ENCODE results near the gene PCDHGA8. TPM values are rescaled to one million over a fixed set of nuclear protein-coding genes. Genes with fewer than 3 reads are reported as not detected.
"Not testable (repeated sequence)": the region's sequence is repeated elsewhere in the genome, so short reads cannot be mapped to it uniquely, and the experiment has no call there.

PCDHGA8 gene
- total RNA-seq, 4 donors from 2014 or later: 1.7 to 5.8 (median 3.3) TPM

DNA sequence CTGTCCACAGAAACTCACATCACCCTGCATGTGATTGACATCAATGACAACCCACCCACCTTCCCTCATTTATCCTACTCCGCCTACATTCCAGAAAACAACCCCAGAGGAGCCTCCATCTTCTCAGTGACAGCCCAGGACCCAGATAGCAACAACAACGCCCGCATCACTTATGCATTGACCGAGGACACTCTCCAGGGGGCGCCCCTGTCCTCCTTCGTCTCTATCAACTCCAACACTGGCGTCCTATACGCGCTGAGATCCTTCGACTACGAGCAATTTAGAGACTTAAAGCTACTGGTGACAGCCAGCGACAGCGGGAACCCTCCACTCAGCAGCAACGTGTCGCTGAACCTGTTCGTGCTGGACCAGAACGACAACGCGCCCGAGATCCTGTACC, 47.1 kb upstream of the PCDHGA8 start:
- peaks cover 0 to 50% (median 0%) of the 10 kb centered on the region in 4 donors for H3K27me3 ChIP-seq
- TF ChIP-seq, protein P1, sequence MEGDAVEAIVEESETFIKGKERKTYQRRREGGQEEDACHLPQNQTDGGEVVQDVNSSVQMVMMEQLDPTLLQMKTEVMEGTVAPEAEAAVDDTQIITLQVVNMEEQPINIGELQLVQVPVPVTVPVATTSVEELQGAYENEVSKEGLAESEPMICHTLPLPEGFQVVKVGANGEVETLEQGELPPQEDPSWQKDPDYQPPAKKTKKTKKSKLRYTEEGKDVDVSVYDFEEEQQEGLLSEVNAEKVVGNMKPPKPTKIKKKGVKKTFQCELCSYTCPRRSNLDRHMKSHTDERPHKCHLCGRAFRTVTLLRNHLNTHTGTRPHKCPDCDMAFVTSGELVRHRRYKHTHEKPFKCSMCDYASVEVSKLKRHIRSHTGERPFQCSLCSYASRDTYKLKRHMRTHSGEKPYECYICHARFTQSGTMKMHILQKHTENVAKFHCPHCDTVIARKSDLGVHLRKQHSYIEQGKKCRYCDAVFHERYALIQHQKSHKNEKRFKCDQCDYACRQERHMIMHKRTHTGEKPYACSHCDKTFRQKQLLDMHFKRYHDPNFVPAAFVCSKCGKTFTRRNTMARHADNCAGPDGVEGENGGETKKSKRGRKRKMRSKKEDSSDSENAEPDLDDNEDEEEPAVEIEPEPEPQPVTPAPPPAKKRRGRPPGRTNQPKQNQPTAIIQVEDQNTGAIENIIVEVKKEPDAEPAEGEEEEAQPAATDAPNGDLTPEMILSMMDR (IDR thresholded peaks at IDR 0.05): no peak
- TF ChIP-seq EP300 (IDR thresholded peaks at IDR 0.05) (no peak), POLR2AphosphoS5 (IDR thresholded peaks at IDR 0.05) (no peak), POLR2A (IDR thresholded peaks at IDR 0.05; ENCODE audit: low read depth) (no peak)
- no peak for DNase-seq (ENCODE audit: extremely low spot score)

DNA sequence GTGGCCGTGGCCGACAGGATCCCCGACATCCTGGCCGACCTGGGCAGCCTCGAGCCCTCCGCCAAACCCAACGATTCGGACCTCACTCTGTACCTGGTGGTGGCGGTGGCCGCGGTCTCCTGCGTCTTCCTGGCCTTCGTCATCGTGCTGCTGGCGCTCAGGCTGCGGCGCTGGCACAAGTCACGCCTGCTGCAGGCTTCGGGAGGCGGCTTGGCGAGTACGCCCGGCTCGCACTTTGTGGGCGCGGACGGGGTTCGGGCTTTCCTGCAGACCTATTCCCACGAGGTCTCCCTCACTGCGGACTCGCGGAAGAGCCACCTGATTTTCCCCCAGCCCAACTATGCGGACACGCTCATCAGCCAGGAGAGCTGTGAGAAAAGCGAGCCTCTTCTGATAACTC, 46.4 kb upstream of the PCDHGA8 start:
- H3K27ac ChIP-seq (replicated peaks in 1 of 4); H3K36me3 ChIP-seq; H3K4me1 ChIP-seq; intact Hi-C loops (cut with DNase I); DNase-seq (ENCODE audit: extremely low spot score); H3K4me3 ChIP-seq: not testable (repeated sequence)
- Histone ChIP-seq H3K27me3 (peaks cover 0 to 48% (median 0%) of the 10 kb centered on the region in 4 donors), H3K9me3 (peaks cover 0 to 98% (median 80%) of the 10 kb centered on the region in 4 donors)
- WGBS: 46% methylated on average over 8 of the region's 35 CpGs

More for the DNA sequence above, 47.1 kb upstream of the PCDHGA8 start:
- intact Hi-C loops (cut with DNase I): no loop called here
- Histone ChIP-seq H3K4me3 (no peak overlapping the region), H3K36me3 (no peaks in the 10 kb centered on the region), H3K4me1 (no peaks in the 10 kb centered on the region), H3K27ac (replicated peaks in 1 of 4) (no peak overlapping the region), H3K9me3 (peaks cover 0 to 98% (median 78%) of the 10 kb centered on the region in 4 donors)
- 39% methylated on average over 13 of the region's 20 CpGs for WGBS

DNA sequence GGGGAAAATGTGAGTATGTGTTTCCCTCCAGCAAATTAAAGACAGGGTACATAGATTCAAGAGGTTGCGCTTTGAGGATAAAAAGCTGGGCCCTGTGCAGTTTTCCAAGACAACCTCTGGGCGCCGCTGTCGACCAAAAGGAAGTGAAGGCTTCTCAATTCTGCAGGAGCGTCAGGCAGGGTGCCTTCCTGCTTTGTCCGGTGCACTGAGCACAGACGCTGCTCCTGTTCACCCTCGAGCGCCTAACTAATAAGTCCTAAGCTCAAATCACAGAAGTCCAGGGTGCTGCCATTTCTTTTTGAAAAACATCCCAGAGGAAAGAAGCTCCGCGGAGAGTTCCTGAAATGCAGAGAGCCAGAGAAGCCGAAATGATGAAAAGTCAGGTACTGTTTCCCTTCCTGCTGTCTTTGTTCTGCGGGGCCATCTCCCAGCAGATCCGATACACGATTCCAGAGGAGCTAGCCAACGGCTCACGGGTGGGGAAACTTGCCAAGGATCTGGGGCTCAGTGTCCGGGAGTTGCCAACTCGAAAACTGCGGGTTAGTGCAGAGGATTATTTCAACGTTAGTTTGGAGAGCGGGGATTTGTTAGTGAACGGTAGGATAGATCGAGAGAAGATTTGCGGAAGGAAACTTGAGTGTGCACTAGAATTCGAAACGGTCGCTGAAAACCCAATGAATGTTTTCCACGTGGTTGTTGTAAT, 42.4 kb upstream of the PCDHGA8 start, which contains the start of gene PCDHGB1:
Gene PCDHGB1, plus strand, starts transcription at position 183 of the 703 bp plus-strand sequence. Its CDS starts 162 bp downstream, at position 345.
- 26% methylated on average over 26 of the region's 29 CpGs for WGBS
- Histone ChIP-seq H3K9me3 (peaks cover 0 to 95% (median 87%) of the 10 kb centered on the region in 4 donors), H3K4me1 (no peaks in the 10 kb centered on the region), H3K36me3 (no peaks in the 10 kb centered on the region), H3K27me3 (peaks cover 0 to 42% (median 3%) of the 10 kb centered on the region in 4 donors), H3K4me3 (peak within 1 kb of the TSS; percentile 22 to 37 (median 30)), H3K27ac (replicated peaks in 1 of 4) (peak within 1 kb of the TSS in 1 of 4 donors; percentile 27)
- no peak for DNase-seq (ENCODE audit: extremely low spot score)
- no peak for TF ChIP-seq EP300 (IDR thresholded peaks at IDR 0.05)
- TF ChIP-seq, protein P1 (IDR thresholded peaks at IDR 0.05): peak; percentile 26 to 47 (median 31)
- intact Hi-C loops (cut with DNase I): loop anchor here (10.0 kb wide), 1 partner anchor 215 kb away; no protein-coding TSS in a partner anchor

DNA sequence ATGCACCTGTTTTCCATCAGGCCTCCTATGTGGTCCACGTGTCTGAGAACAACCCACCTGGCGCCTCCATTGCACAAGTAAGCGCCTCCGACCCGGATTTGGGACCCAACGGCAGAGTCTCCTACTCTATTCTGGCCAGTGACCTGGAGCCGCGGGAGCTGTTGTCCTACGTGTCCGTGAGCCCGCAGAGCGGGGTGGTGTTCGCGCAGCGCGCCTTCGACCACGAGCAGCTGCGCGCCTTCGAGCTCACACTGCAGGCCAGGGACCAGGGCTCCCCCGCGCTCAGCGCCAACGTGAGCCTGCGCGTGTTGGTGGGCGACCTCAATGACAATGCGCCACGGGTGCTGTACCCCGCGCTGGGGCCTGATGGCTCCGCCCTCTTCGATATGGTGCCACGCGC, 40.8 kb upstream of the PCDHGA8 start:
- WGBS: no CpG with 5 or more reads among the region's 36 CpGs
- no peak overlapping the region for H3K4me3 ChIP-seq
- intact Hi-C loops (cut with DNase I): loop anchor here (10.0 kb wide), 1 partner anchor 213 kb away; no protein-coding TSS in a partner anchor
- no peaks in the 10 kb centered on the region for H3K4me1 ChIP-seq
- H3K9me3 ChIP-seq: peaks cover 4 to 96% (median 88%) of the 10 kb centered on the region in 4 donors
- H3K27ac ChIP-seq (replicated peaks in 1 of 4): no peak overlapping the region
- TF ChIP-seq EP300 (IDR thresholded peaks at IDR 0.05) (no peak), POLR2AphosphoS5 (IDR thresholded peaks at IDR 0.05) (no peak), POLR2A (IDR thresholded peaks at IDR 0.05; ENCODE audit: low read depth) (no peak)
- TF ChIP-seq, protein P1 (IDR thresholded peaks at IDR 0.05): no peak
- DNase-seq (ENCODE audit: extremely low spot score): no peak
- peaks cover 0 to 29% (median 3%) of the 10 kb centered on the region in 4 donors for H3K27me3 ChIP-seq
- H3K36me3 ChIP-seq: no peaks in the 10 kb centered on the region

DNA sequence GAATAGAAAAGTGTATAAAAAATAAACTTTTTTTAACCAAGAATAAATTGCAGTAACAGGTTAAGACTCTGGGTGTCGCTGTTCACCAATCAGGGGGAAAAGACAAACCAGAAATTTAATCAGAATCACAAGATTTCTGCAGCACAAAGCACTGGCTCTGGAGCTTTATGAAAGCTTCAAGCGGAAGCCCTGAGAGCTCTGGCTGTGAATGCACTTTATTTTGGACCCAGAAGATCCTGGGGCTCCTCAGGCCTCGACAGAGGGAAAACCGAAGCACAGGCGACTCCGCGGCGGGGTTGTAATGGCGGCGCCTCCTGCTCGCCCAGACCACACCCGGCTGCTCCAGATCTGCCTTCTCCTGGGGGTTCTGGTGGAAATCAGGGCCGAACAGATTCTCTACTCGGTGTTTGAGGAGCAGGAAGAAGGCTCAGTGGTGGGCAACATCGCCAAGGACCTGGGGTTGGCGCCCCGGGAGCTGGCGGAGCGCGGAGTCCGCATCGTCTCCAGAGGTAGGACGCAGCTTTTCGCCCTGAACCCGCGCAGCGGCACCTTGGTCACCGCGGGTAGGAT, 37.4 kb upstream of the PCDHGA8 start, which contains the start of gene PCDHGA4:
Gene PCDHGA4, plus strand, starts transcription at position 122 of the 570 bp plus-strand sequence. Its CDS starts 87 bp downstream, at position 209.
- 16% methylated on average over 13 of the region's 29 CpGs for WGBS
- H3K27ac ChIP-seq (replicated peaks in 1 of 4): no peak within 1 kb of the TSS
- no peaks in the 10 kb centered on the region for H3K36me3 ChIP-seq
- intact Hi-C loops (cut with DNase I): loop anchor here (10.0 kb wide), 1 partner anchor 210 kb away; no protein-coding TSS in a partner anchor
- H3K9me3 ChIP-seq: peaks cover 10 to 98% (median 95%) of the 10 kb centered on the region in 4 donors
- TF ChIP-seq EP300 (IDR thresholded peaks at IDR 0.05): no peak
- no peak for TF ChIP-seq POLR2A (IDR thresholded peaks at IDR 0.05; ENCODE audit: low read depth)
- TF ChIP-seq, protein P1 (IDR thresholded peaks at IDR 0.05): peak; percentile 30 to 33 (median 32)
- TF ChIP-seq POLR2AphosphoS5 (IDR thresholded peaks at IDR 0.05): no peak
- no peaks in the 10 kb centered on the region for H3K4me1 ChIP-seq
- DNase-seq (ENCODE audit: extremely low spot score): no peak
- peaks cover 0 to 23% (median 3%) of the 10 kb centered on the region in 4 donors for H3K27me3 ChIP-seq
- peak within 1 kb of the TSS; percentile 21 to 48 (median 43) for H3K4me3 ChIP-seq

All from esophagus muscularis mucosa (tissue), 4 donors.